HepG2 (cell line): ENCODE results near the gene REM2. TPM values are rescaled to one million over a fixed set of nuclear protein-coding genes. Genes with fewer than 3 reads are reported as not detected.

ENCODE experiments used
- ATAC-seq: fragments of 200-7000 bp; cut with Tn5 transposase; 3 replicates; pipeline ENCODE4 v1.9.1; 2020; ENCODE audit warnings: mild to moderate bottlenecking, moderate library complexity
- BruUV-seq: library from RNA; stranded (reverse); fragments of 400-500 nt; replicated peaks from 2 replicates; lab custom pipeline; 2021; lab: Mats Ljungman, UMichigan
- CTCF ChIA-PET: fragments of 300-600 bp; formaldehyde crosslinking; extraction: SDS; loops from one replicate; lab custom pipeline; 2021; ENCODE audit warnings: low total read pairs, inconsistent platforms, low intra/inter-chr PET ratio; lab: Yijun Ruan, JAX
- POLR2A ChIA-PET: fragments of 350-600 bp; sonication (Branson Sonifier 250); formaldehyde crosslinking; loops from one replicate; lab custom pipeline; 2020; ENCODE audit warnings: antibody characterized with exemption, inconsistent platforms; lab: Yijun Ruan, JAX
- DNase-seq: peaks from one replicate; pipeline ENCODE4 v3.0.0-alpha.2; 2015; ENCODE audit warnings: low spot score
- FAIRE-seq: peaks from 3 replicates; lab custom pipeline; 2011; peaks lifted over from hg19 to GRCh38; lab: Jason Lieb, UNC
- H2AFZ ChIP-seq: one replicate; pipeline ENCODE4 v1.6.1; 2011; ENCODE audit warnings: low read length, inconsistent platforms
- H3K27ac ChIP-seq: fragments of 300-600 bp; 3 replicates; pipeline ENCODE4 v1.8.0; 2011; ENCODE audit warnings: mixed run types, mild to moderate bottlenecking, mixed read lengths, low read length, inconsistent platforms; ENCODE audit not compliant: insufficient read depth; ENCODE audit errors: extremely low read length
- H3K27me3 ChIP-seq, 2 experiments: fragments of 200-600 bp in 1 of 2; 2 replicates in 1 of 2; 3 replicates in 1 of 2; pipeline versions ENCODE4 v1.6.0 to v1.8.0; 2011; ENCODE audit warnings: low read length in 2 of 2, mild to moderate bottlenecking in 2 of 2, moderate library complexity in 2 of 2, inconsistent platforms in 1 of 2; ENCODE audit not compliant: insufficient read depth in 2 of 2, control insufficient read depth in 1 of 2
- H3K36me3 ChIP-seq, 2 experiments: fragments of 200-600 bp in 1 of 2; replicated peaks in 1 of 2; 2 replicates in 1 of 2; 3 replicates in 1 of 2; pipeline versions ENCODE4 v1.5.1 to v1.8.0; 2011; ENCODE audit warnings: low read length in 2 of 2, inconsistent platforms in 1 of 2; ENCODE audit not compliant: insufficient read depth in 2 of 2, control insufficient read depth in 1 of 2
- H3K4me1 ChIP-seq: 2 replicates; pipeline ENCODE4 v1.5.1; 2012; ENCODE audit warnings: low read length, inconsistent platforms; ENCODE audit not compliant: insufficient read depth
- H3K4me2 ChIP-seq: 2 replicates; pipeline ENCODE4 v1.6.0; 2011; ENCODE audit warnings: low read depth, low read length, inconsistent platforms
- H3K4me3 ChIP-seq, 3 experiments: fragments of 200-600 bp in 1 of 3; sonication (generic), shearing (Covaris generic) in 1 of 3; replicated peaks in 1 of 3; 2 replicates each; pipeline ENCODE4 v1.5.1; 2011 to 2016; ENCODE audit warnings: low read length in 3 of 3, inconsistent platforms in 2 of 3, low read depth in 2 of 3, mild to moderate bottlenecking in 2 of 3, control low read depth in 1 of 3, mixed read lengths in 1 of 3; ENCODE audit not compliant: insufficient read depth in 1 of 3
- H3K79me2 ChIP-seq: one replicate; pipeline ENCODE4 v1.6.1; 2011; ENCODE audit warnings: low read length, inconsistent platforms; ENCODE audit not compliant: insufficient read depth
- H3K9ac ChIP-seq: 2 replicates; pipeline ENCODE4 v1.6.0; 2011; ENCODE audit warnings: mild to moderate bottlenecking, low read depth, low read length, inconsistent platforms; ENCODE audit not compliant: insufficient read depth
- H3K9me3 ChIP-seq: 2 replicates; pipeline ENCODE4 v1.5.1; 2012; ENCODE audit warnings: mild to moderate bottlenecking, low read length
- H4K20me1 ChIP-seq: 2 replicates; pipeline ENCODE4 v1.6.0; 2011; ENCODE audit warnings: inconsistent platforms, mild to moderate bottlenecking, low read length, moderate library complexity; ENCODE audit not compliant: insufficient read depth
- CAMTA2 ChIP-seq: sonication (generic); formaldehyde crosslinking; IDR thresholded peaks from 2 replicates; pipeline ENCODE4 v1.4.0; 2020; ENCODE audit warnings: mild to moderate bottlenecking, missing genetic modification reagents, borderline replicate concordance
- CEBPZ ChIP-seq: IDR thresholded peaks from 2 replicates; pipeline ENCODE4 v1.6.1; 2012; ENCODE audit warnings: low read length, improper control_type of control experiment
- MZF1 ChIP-seq: sonication (generic); formaldehyde crosslinking; IDR thresholded peaks from 2 replicates; pipeline ENCODE4 v1.8.1; 2023; ENCODE audit warnings: mild to moderate bottlenecking, missing genetic modification reagents, borderline replicate concordance
- NFYC ChIP-seq: IDR thresholded peaks from 2 replicates; pipeline ENCODE4 v1.6.1; 2016; ENCODE audit warnings: missing genetic modification reagents, missing compliant biosample characterization
- NR2F6 ChIP-seq, 2 experiments: IDR thresholded peaks; 2 replicates each; pipeline ENCODE4 v1.6.1; 2016; ENCODE audit warnings: antibody characterized with exemption in 1 of 2, mild to moderate bottlenecking in 1 of 2
- SP1 ChIP-seq, 2 experiments: fragments of 450-650 bp in 1 of 2; sonication (generic) in 1 of 2; formaldehyde crosslinking in 1 of 2; IDR thresholded peaks; 2 replicates each; pipeline versions ENCODE4 v1.4.0 to v1.6.1; 2016 to 2020; ENCODE audit warnings: missing genetic modification reagents in 1 of 2
- TERF1 ChIP-seq: sonication (generic); formaldehyde crosslinking; IDR thresholded peaks from 2 replicates; pipeline ENCODE4 v1.8.0; 2022; ENCODE audit warnings: mild to moderate bottlenecking, missing genetic modification reagents, moderate library complexity
- ZNF143 ChIP-seq: sonication (generic); formaldehyde crosslinking; IDR thresholded peaks from 2 replicates; pipeline ENCODE4 v1.4.0; 2020; ENCODE audit warnings: missing genetic modification reagents
- ZNF280B ChIP-seq: sonication (generic); formaldehyde crosslinking; IDR thresholded peaks from 2 replicates; pipeline ENCODE4 v1.5.0; 2020; ENCODE audit warnings: missing genetic modification reagents, mild to moderate bottlenecking, borderline replicate concordance
- ZNF296 ChIP-seq: sonication (generic); formaldehyde crosslinking; conservative IDR thresholded peaks from 2 replicates; pipeline ENCODE4 v1.5.0; 2020; ENCODE audit warnings: mild to moderate bottlenecking, missing genetic modification reagents
- ZNF333 ChIP-seq: sonication (generic); formaldehyde crosslinking; IDR thresholded peaks from 2 replicates; pipeline ENCODE4 v1.4.0; 2020; ENCODE audit warnings: mild to moderate bottlenecking, missing genetic modification reagents, borderline replicate concordance
- ZNF510 ChIP-seq: sonication (generic); formaldehyde crosslinking; IDR thresholded peaks from 2 replicates; pipeline ENCODE4 v1.4.0; 2020; ENCODE audit warnings: low read depth, mild to moderate bottlenecking, missing genetic modification reagents
- ZNF639 ChIP-seq: conservative IDR thresholded peaks from 2 replicates; pipeline ENCODE4 v1.6.1; 2018; ENCODE audit warnings: missing genetic modification reagents
- ZNF75D ChIP-seq: sonication (generic); formaldehyde crosslinking; IDR thresholded peaks from 2 replicates; pipeline ENCODE4 v1.8.1; 2023; ENCODE audit warnings: missing genetic modification reagents, mild to moderate bottlenecking, borderline replicate concordance
- WGBS: methylation state at CpG from one replicate; pipeline ENCODE4 v1.1.6; 2017; ENCODE audit warnings: low lambda C conversion rate; 5-methylcytosine and 5-hydroxymethylcytosine counted together
- in situ Hi-C: cut with HindIII; loops from 2 replicates; pipeline ENCODE4 v1.10.0; 2017; ENCODE audit warnings: low pct_unique_long_range_greater_than_20kb; ENCODE audit not compliant: extremely low pct_ligation_motif_present
- intact Hi-C: fragments of 100-400 bp; cut with micrococcal nuclease; formaldehyde crosslinking; loops from one replicate; pipeline ENCODE4 v1.10.0; 2022; ENCODE audit not compliant: unreplicated experiment
- polyA plus RNA-seq, 8 experiments: library from polyadenylated mRNA; depleted of rRNA in 3 of 8; stranded (reverse) in 7 of 8; unstranded in 1 of 8; fragments of >200 nt; fragmentation: Illumina TruSeq in 4 of 8; extraction: Trizol in 4 of 8; gene quantifications; 2 replicates each; pipeline versions ENCODE4 v1.2.1 to v1.2.3, GENCODE V29; 2011 to 2016; ENCODE audit warnings: low read depth in 4 of 8, missing spikeins in 1 of 8, mixed read lengths in 1 of 8; ENCODE audit not compliant: insufficient read depth in 1 of 8
- total RNA-seq, 5 experiments: library from RNA; depleted of rRNA; stranded (reverse); fragments of >200 nt; fragmentation: Illumina TruSeq; extraction: Trizol; gene quantifications; 2 replicates each; pipeline ENCODE4 v1.2.3, GENCODE V29; 2016; ENCODE audit warnings: low read depth in 1 of 5

REM2 gene
- total and polyA plus RNA-seq, 2 of the 13 experiments (the other 11 are each of a cell fraction or from before 2014, with no cell fraction given) = 0.20 TPM; not detected in 1

- Histone ChIP-seq H3K4me2 (peak overlapping the region; percentile 95), H3K36me3 (peaks cover 14% of the 10 kb centered on the region in 2 experiments; a peak in 4 of 5 replicates), H3K4me1 (peaks cover 35% of the 10 kb centered on the region), H3K79me2 (no peaks in the 10 kb centered on the region), H3K9me3 (no peaks in the 10 kb centered on the region), H3K27ac (peak overlapping the region; percentile 85), H3K4me3 (peak overlapping the region; percentile 66 to 93 (median 82)), H3K9ac (peak overlapping the region; percentile 76), H3K27me3 (no peaks in the 10 kb centered on the region; a peak in 1 of 5 replicates), H2AFZ (no peak overlapping the region), H4K20me1 (no peaks in the 10 kb centered on the region)
- no TSS peak for BruUV-seq
- CTCF ChIA-PET = interaction anchor here (0.6 to 3.1 kb wide), 7 partner anchors 19 to 315 kb away, joined by 3 to 46 read pairs (median 7); partner anchors contain the start of gene HAUS4
- POLR2A ChIA-PET = interaction anchor here (0.6 to 4.4 kb wide), 23 partner anchors 10 to 1243 kb away, joined by 3 to 53 read pairs (median 9); partner anchors contain the start of genes ACIN1, AJUBA, C14orf119 and DAD1
- FAIRE-seq = peak; percentile 79
- WGBS = 2% methylated on average over 42 of the region's 45 CpGs
- ATAC-seq = peak; percentile 62
- intact Hi-C loops = loop anchor here (1.0 to 5.0 kb wide), 3 partner anchors 28 to 110 kb away; partner anchors contain the start of genes AJUBA and OXA1L
- peak; percentile 84 for DNase-seq
- in situ Hi-C loops = no loop called here
- TF ChIP-seq ZNF510 = peak; percentile 93; the same call in 1 of the 2 replicates
- no peak for TF ChIP-seq MZF1 (CRISPR knock-in tag)
- no peak for TF ChIP-seq SP1 (IDR thresholded peaks at IDR 0.05)
- TF ChIP-seq SP1 (CRISPR knock-in tag; IDR thresholded peaks at IDR 0.05) = peak; percentile 46; the same call in 1 of the 2 replicates
- TF ChIP-seq CEBPZ = no peak
- TF ChIP-seq ZNF75D = peak; percentile 79; the same call in 1 of the 2 replicates
- TF ChIP-seq ZNF296 (CRISPR knock-in tag) = no peak
- TF ChIP-seq NR2F6 (IDR thresholded peaks at IDR 0.05) = no peak
- peak; percentile 52; the same call in 1 of the 2 replicates for TF ChIP-seq NR2F6 (CRISPR knock-in tag; IDR thresholded peaks at IDR 0.05)
- no peak for TF ChIP-seq NFYC (CRISPR knock-in tag)
- TF ChIP-seq ZNF639 (CRISPR knock-in tag) = peak; percentile 48; the same call in 1 of the 2 replicates
- no peak; the same call in 1 of the 2 replicates for TF ChIP-seq ZNF280B (CRISPR knock-in tag)
- peak; percentile 7; the same call in 1 of the 2 replicates for TF ChIP-seq ZNF143
- TF ChIP-seq CAMTA2 (CRISPR knock-in tag) = 0 out of 2 replicates have a peak, but pooled peaks have one; percentile 55
- no peak; the same call in 1 of the 2 replicates for TF ChIP-seq ZNF333 (CRISPR knock-in tag)
- TF ChIP-seq TERF1 = no peak
These were observed 10.8 kb upstream of the REM2 start for GRCh38 chr14:22872033-22872832.
